GM20000 (cell line): ENCODE measurements around the gene KIF15.

Experiments used
- DNase-seq: peaks from one replicate; pipeline ENCODE4 v3.0.0; 2012; ENCODE audit warnings: low spot score
- TF ChIP-seq, protein P1 (sequence below): IDR thresholded peaks from 2 replicates; pipeline ENCODE4 v1.5.1; 2012; ENCODE audit warnings: mild to moderate bottlenecking, control low read depth; ENCODE audit errors: extremely low read depth, missing control alignments

KIF15 gene

DNA sequence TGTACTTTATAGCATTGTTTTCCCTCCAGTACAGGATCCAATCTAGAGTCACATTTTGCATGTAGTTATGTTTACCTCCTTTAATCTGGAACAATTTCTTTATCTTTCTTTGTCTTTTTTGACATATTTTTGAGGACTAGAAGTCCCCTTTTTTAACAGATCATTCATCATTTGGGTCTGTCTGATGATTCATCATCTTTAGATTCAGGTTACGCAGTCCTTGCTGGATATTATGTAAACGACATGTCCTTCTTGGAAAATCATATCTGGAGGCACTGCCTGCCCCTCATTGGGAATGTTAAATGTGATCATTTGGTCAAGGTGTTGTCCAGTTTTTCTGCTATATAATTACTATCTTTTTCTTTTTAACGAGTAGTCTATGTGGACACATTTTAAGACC, 131.1 kb downstream of the KIF15 start:
- TF ChIP-seq, protein P1, sequence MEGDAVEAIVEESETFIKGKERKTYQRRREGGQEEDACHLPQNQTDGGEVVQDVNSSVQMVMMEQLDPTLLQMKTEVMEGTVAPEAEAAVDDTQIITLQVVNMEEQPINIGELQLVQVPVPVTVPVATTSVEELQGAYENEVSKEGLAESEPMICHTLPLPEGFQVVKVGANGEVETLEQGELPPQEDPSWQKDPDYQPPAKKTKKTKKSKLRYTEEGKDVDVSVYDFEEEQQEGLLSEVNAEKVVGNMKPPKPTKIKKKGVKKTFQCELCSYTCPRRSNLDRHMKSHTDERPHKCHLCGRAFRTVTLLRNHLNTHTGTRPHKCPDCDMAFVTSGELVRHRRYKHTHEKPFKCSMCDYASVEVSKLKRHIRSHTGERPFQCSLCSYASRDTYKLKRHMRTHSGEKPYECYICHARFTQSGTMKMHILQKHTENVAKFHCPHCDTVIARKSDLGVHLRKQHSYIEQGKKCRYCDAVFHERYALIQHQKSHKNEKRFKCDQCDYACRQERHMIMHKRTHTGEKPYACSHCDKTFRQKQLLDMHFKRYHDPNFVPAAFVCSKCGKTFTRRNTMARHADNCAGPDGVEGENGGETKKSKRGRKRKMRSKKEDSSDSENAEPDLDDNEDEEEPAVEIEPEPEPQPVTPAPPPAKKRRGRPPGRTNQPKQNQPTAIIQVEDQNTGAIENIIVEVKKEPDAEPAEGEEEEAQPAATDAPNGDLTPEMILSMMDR = no peak
- DNase-seq = no peak

DNA sequence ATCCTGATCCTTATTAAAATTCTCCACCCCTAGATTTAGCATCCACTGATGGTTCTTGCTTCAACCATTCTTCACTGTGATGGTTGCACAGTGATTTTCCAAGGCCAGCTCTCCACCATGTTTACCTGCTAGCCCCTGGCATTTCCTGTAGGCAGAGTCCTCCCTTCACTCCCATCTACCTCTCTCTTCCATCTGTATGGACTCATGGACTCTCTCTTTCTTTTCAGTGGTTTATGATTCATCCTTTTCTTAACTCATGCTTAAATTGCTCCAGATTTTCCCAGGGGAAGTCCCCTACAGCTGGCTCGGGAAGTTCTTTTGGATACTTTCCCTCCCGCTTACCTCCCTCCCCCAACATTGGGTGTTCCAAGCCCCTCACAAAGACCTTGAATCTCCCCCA, 131.5 kb downstream of the KIF15 start:
- TF ChIP-seq, protein P1 = no peak
- DNase-seq = no peak

DNA sequence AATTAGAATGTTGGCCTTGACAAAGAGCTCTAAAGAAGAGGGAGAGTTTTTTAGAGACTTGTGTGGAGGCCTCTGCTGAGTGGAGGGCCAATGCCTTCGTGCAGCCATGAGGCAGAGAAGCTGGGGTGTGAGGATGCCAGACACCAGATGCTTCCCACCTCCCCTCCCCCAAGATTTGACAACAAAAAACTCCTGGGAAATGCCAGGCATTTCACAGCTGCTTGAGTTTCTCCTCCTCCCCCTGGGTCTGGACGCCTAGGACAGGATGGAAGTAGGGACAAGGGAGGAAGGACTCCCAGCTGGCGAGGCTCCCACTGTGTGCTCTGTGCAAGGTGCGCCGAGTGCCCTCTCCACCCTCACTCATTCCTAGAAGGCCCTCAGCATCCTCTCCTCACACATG, 132.9 kb downstream of the KIF15 start:
- DNase-seq = no peak

DNA sequence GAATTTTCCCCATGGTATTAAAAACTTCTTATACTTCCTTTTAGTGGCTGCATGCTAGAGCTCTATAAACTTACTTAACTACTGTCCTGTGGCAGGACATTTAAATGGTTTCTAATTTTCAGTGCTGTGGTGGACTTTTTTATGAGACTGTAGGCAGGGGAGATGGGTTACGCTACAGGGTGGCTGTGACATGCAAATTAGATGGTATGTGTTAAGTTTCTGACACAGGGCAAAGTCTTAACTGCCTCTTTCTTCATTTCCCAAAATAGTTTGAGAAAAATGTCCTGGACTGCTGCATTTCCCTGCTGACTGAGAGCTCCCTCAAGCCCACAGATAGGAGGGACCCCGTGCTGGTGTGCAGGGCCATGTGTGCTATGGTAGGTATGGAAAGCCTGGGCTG, 134.8 kb downstream of the KIF15 start:
- no peak for DNase-seq

More for the DNA sequence above, 132.9 kb downstream of the KIF15 start:
- TF ChIP-seq, protein P1 = no peak

DNA sequence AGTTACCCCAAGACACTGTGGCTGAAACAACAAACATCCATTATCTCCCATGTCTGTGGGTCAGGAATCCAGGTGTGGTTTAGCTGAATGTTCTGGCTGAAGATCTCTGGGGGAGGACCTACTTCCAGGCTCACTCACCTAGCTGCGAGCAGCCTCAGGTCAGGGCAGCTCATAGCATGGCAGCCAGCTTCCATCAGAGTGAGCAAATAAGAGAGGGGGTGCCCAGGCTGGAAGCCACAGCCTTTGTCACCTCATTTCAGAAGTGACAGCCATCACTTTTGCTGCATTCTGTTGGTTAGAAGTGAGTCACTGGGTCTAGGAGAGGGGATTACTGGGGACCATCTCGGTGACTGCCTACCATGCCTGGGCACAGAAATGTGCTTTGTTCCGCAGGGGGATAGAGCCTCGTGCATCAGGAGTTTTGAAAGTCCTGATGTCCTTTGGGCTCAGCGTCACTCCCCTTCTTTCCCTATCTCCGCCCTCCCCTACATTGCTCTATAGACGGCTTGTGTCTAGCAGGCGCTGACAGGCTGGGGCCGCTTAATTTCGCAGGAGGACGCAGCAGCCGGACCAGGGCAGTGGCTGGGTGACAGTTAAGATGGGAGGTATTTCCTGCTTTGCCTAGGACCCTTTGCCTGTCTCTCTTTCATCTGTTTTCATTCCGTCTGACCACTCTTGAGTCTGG, 138.2 kb downstream of the KIF15 start:
- TF ChIP-seq, protein P1 = no peak

More for the DNA sequence above, 134.8 kb downstream of the KIF15 start:
- TF ChIP-seq, protein P1 = no peak

DNA sequence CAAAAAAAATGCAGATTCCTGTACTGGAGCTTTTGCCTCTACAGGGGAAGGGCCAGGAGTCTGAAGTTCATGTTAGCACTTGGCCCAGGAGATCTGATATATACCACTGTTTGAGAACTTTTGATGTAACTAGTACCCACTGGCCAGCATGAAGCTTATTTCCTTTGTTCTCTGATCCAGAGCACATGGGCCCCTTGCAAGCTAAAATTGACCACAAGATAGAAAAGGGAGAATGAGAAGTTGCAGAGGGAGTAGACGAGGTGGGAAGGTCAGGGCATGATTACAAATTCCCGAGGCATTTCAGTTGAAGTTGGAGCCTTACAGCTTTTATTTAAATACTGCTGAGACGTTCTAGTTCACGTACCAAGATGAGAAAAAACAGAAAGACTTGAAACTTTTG, 141.0 kb downstream of the KIF15 start:
- no peak for DNase-seq
- TF ChIP-seq, protein P1 = no peak

More for the DNA sequence above, 138.2 kb downstream of the KIF15 start:
- DNase-seq = no peak
